ENCODE data around the gene PDZD11. TPM values are rescaled to one million over a fixed set of nuclear protein-coding genes. Genes with fewer than 3 reads are reported as not detected.

Gene PDZD11
- total RNA-seq, 1 experiment from 2014 or later: 83.0 TPM

GRCh38 chrX:70254909-70255308 is 34.8 kb downstream of the PDZD11 start:
- Histone ChIP-seq H3K4me2 (ENCODE audit: low read length) (peak overlapping the region; percentile 48), H4K20me1 (ENCODE audit: low read length) (no peaks in the 10 kb centered on the region), H3K4me3 (ENCODE audit: low read length) (no peak overlapping the region), H3K79me2 (ENCODE audit: low read length) (no peaks in the 10 kb centered on the region), H3K36me3 (ENCODE audit: low read depth, low read length) (no peaks in the 10 kb centered on the region), H3F3A (ENCODE audit: low read length, unreplicated experiment) (no peaks in the 10 kb centered on the region), H3K4me1 (ENCODE audit: insufficient read depth, low read length) (peaks cover 35% of the 10 kb centered on the region), H3K27ac (ENCODE audit: low read length) (peak overlapping the region; percentile 94), H2AFZ (ENCODE audit: low read length) (no peak overlapping the region), H3K9ac (ENCODE audit: low read length) (peak overlapping the region; percentile 46; the same call in 1 of the 2 replicates), H3K9me3 (ENCODE audit: low read length) (no peaks in the 10 kb centered on the region), H3K27me3 (ENCODE audit: low read length) (no peaks in the 10 kb centered on the region), H3K9me2 (replicated peaks; ENCODE audit: low read length) (no peaks in the 10 kb centered on the region)
- ChIA-PET CTCF (no interaction called here), POLR2A (ENCODE audit: unreplicated experiment) (no interaction called here)
- no TSS peak for BruUV-seq (replicated peaks)
- no peak for TF ChIP-seq EZH2phosphoT487 (IDR thresholded peaks at IDR 0.05; ENCODE audit: borderline replicate concordance, low read length)
- peak; percentile 38 for ATAC-seq
- peak; percentile 61 for DNase-seq
- intact Hi-C loops (cut with micrococcal nuclease): no loop called here

- POLR2A ChIA-PET (ENCODE audit: unreplicated experiment): no interaction called here
- Histone ChIP-seq H3K9me3 (ENCODE audit: low read length) (no peaks in the 10 kb centered on the region), H3K9me2 (replicated peaks; ENCODE audit: low read length) (no peaks in the 10 kb centered on the region), H3K4me2 (ENCODE audit: low read length) (peak overlapping the region; percentile 48), H2AFZ (ENCODE audit: low read length) (no peak overlapping the region), H3K9ac (ENCODE audit: low read length) (peak overlapping the region; percentile 46; the same call in 1 of the 2 replicates), H3K27me3 (ENCODE audit: low read length) (no peaks in the 10 kb centered on the region), H3K4me1 (ENCODE audit: insufficient read depth, low read length) (peaks cover 35% of the 10 kb centered on the region), H3K79me2 (ENCODE audit: low read length) (no peaks in the 10 kb centered on the region), H3K4me3 (ENCODE audit: low read length) (no peak overlapping the region), H3F3A (ENCODE audit: low read length, unreplicated experiment) (no peaks in the 10 kb centered on the region), H3K36me3 (ENCODE audit: low read depth, low read length) (no peaks in the 10 kb centered on the region), H3K27ac (ENCODE audit: low read length) (peak overlapping the region; percentile 94), H4K20me1 (ENCODE audit: low read length) (no peaks in the 10 kb centered on the region)
- DNase-seq (no peak), ATAC-seq (peak; percentile 55)
- intact Hi-C loops (cut with micrococcal nuclease): no loop called here
- BruUV-seq (replicated peaks): no TSS peak
- TF ChIP-seq EZH2phosphoT487 (IDR thresholded peaks at IDR 0.05; ENCODE audit: borderline replicate concordance, low read length): no peak
- no peak for TF ChIP-seq EZH2 (IDR thresholded peaks at IDR 0.05; ENCODE audit: low read length, unreplicated experiment)
- TF ChIP-seq CTCF (conservative IDR thresholded peaks at IDR 0.05; ENCODE audit: low read depth, low read length): no peak
- CTCF ChIA-PET: no interaction called here
These were observed 35.7 kb downstream of the PDZD11 start for GRCh38 chrX:70254063-70254400.

GRCh38 chrX:70253377-70254062 is 36.2 kb downstream of the PDZD11 start:
- Histone ChIP-seq H3K9me3 (ENCODE audit: low read length) (no peaks in the 10 kb centered on the region), H3K4me2 (ENCODE audit: low read length) (peak overlapping the region; percentile 48), H2AFZ (ENCODE audit: low read length) (no peak overlapping the region), H4K20me1 (ENCODE audit: low read length) (no peaks in the 10 kb centered on the region), H3K4me1 (ENCODE audit: insufficient read depth, low read length) (peaks cover 35% of the 10 kb centered on the region), H3K9me2 (replicated peaks; ENCODE audit: low read length) (no peaks in the 10 kb centered on the region), H3K9ac (ENCODE audit: low read length) (peak overlapping the region; percentile 46), H3K27me3 (ENCODE audit: low read length) (no peaks in the 10 kb centered on the region), H3F3A (ENCODE audit: low read length, unreplicated experiment) (no peaks in the 10 kb centered on the region), H3K79me2 (ENCODE audit: low read length) (no peaks in the 10 kb centered on the region), H3K36me3 (ENCODE audit: low read depth, low read length) (no peaks in the 10 kb centered on the region), H3K4me3 (ENCODE audit: low read length) (peak overlapping the region; percentile 2; the same call in 1 of the 2 replicates), H3K27ac (ENCODE audit: low read length) (peak overlapping the region; percentile 94)
- POLR2A ChIA-PET (ENCODE audit: unreplicated experiment): no interaction called here
- TSS peak; percentile 51 for BruUV-seq (replicated peaks)
- DNase-seq (peak; percentile 71), ATAC-seq (peak; percentile 60)
- CTCF ChIA-PET: interaction anchor here (0.6 to 1.0 kb wide), 2 partner anchors 9 to 120 kb away, joined by 3 to 4 read pairs; partner anchors contain the start of gene IGBP1
- TF ChIP-seq CTCF (conservative IDR thresholded peaks at IDR 0.05; ENCODE audit: low read depth, low read length) (no peak), EZH2 (IDR thresholded peaks at IDR 0.05; ENCODE audit: low read length, unreplicated experiment) (no peak), EZH2phosphoT487 (IDR thresholded peaks at IDR 0.05; ENCODE audit: borderline replicate concordance, low read length) (no peak)
- intact Hi-C loops (cut with micrococcal nuclease): no loop called here
